Inflammatory macrophage (primary cell): Measurements from ENCODE around the gene SPACA5B.
A peak's percentile ranks its signal among the peaks of the same experiment; 100 is the strongest.
"Not testable (repeated sequence)": the region's sequence is repeated elsewhere in the genome, so short reads cannot be mapped to it uniquely, and the experiment has no call there.

Source experiments
- DNase-seq, 2 donors: peaks; one replicate each; pipeline ENCODE4 v3.0.0-alpha.2; 2020 to 2022
- total RNA-seq, 18 experiments: gene quantifications; one replicate each; lab custom pipeline; 2026; ENCODE audit warnings: mixed read lengths in 6 of 18, inconsistent platforms in 2 of 18; lab: John Stamatoyannopoulos, UW

SPACA5B gene
- total RNA-seq, result 0 reads per million in 18 experiments

DNA sequence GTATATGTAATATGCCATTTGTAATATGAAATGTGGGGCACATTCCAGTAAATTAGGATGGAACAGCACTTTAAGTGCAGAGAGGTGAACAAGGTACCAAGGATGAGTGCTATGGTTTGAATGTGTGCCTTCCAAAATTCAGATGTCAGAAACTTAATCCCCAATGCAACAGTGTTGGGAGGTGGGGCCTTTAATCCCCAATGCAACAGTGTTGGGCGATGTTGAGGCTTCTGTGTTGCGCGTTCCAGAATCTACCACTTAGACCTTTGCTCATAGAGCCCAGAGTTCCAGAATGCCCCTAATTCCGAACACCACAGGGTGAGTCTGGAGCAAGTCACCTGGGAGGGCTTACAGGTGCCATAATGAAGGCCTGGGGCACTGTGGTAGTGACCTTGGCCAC is at the start of gene SPACA5B:
Gene SPACA5B (plus strand): TSS at position 301 of the 400 bp plus-strand sequence. CDS start 62 bp downstream, at position 363.
- DNase-seq, result not testable (repeated sequence)

GRCh38 chrX:48083212-48083611 is 47.2 kb upstream of the SPACA5B start:
- DNase-seq, result peak; percentile 44 to 52

GRCh38 chrX:48083706-48084105 is 46.7 kb upstream of the SPACA5B start:
- no peak for DNase-seq

DNA sequence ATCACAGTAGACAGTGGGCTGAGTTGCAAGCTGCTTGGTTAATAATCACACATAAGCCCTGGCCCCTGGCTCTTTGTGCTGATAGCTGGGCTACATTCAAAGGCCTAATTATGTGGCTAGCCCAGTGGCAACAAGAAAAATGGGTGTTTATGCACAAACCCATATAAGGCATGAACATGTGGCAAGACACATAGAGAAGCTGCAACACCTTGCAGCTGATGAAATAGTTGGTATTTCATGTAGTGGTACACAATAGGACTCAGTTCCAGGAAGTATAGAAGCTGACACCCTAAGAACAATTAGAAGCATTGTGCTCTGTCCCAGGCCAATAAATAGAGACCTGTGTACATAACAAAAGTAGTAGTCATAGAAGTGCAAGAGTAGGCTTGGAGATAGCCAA is 44.3 kb upstream of the SPACA5B start:
- DNase-seq, result peak in 1 of 2 donors; percentile 27

- DNase-seq, result no peak
These were observed 40.3 kb upstream of the SPACA5B start for GRCh38 chrX:48090123-48090522.

- not testable (repeated sequence) for DNase-seq
These were observed 37.9 kb upstream of the SPACA5B start for GRCh38 chrX:48092558-48092957.

DNA sequence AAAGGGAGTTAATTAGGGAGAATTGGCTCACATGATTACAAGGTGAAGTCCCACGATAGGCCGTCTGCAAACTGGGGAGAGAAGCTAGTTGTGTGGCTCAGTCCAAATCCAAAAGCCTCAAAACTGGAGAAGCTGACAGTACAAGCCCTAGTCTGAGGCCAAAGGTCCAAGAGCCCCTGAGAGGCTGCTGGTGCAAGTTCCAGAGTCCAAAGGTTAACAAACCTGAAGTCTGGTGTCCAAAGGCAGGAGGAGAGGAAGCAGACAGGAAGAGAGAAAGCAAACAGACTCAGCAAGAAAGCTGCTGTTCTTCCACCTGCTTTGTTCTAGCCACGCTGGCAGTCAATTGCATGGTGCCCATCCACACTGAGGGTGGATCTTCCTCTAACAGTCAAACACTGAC is 29.0 kb upstream of the SPACA5B start:
- no peak for DNase-seq

DNA sequence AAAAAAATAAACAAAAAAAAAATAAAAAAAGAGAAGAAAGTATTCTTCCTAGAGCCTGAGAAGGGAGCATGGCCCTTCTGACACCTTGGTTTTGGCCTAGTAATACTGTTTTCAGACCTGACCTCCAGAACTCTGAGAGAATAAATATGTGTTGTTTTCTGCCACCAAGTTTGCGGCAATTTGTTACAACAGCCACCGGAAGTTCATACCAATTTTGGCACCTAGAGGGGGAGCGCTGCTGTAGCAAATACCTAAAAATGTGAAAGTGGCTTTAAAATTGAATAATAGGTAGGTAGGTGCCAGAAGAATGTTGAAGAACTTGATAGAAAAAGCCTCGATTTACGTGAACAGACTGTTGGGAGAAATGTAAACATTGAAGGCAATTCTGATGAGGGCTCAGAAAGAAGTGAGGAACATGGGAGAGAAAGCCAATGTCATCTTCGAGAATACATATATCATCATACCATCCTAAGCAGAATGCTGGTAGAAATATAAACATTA is 27.5 kb upstream of the SPACA5B start:
- DNase-seq, result no peak

DNA sequence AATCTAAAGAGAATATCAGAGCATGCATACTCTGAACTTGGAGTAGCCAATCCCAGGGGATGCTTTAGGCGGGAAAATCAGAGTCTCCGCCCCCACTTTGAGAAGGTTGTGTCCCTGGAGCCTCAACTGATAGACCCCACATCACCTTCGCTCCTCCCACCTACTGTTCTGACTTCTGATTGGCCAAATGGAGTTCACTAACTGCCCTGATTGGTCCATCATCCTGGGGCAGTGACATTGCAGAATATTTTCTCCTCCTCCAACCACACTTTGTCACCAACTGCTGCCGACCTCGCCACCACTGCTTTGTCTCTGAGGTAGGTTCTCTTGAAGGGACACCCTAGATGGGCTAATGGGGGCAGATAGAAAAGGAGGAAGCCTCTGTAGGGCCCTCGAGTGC is 22.7 kb upstream of the SPACA5B start:
- DNase-seq, result no peak

- not testable (repeated sequence) for DNase-seq
These were observed 5.1 kb upstream of the SPACA5B start for GRCh38 chrX:48125286-48125685.

DNA sequence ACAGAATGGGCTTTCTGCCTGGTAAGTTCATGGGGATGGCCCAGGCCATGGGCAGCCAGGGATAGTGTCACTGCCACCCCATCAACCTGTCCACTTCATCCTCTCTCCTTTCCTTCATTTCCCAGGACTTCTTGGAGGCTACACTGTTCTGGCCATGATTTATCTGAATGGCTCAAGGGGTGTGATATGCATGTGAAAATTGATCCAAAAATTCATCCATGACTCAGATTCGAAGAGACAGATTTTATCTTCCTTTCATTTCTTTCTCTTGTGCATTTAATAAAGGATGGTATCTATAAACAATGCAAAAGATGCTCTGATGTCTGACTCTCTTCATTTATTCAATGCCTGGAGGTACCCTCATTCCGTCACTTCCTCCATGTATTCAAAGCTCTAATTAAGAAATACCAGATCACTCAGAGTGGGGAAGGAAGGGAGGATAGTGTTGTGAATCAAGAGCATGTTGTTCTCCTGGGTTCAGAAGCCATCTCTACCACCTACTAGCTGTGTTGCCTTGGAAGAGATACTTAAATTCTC is 1.9 kb downstream of the SPACA5B start:
- DNase-seq, result not testable (repeated sequence)

GRCh38 chrX:48139076-48139475 is 8.7 kb downstream of the SPACA5B start:
- not testable (repeated sequence) for DNase-seq

- DNase-seq, result not testable (repeated sequence)
These were observed 11.5 kb downstream of the SPACA5B start for GRCh38 chrX:48141810-48142508.

- not testable (repeated sequence) for DNase-seq
These were observed 12.3 kb downstream of the SPACA5B start for GRCh38 chrX:48142697-48143096.

DNA sequence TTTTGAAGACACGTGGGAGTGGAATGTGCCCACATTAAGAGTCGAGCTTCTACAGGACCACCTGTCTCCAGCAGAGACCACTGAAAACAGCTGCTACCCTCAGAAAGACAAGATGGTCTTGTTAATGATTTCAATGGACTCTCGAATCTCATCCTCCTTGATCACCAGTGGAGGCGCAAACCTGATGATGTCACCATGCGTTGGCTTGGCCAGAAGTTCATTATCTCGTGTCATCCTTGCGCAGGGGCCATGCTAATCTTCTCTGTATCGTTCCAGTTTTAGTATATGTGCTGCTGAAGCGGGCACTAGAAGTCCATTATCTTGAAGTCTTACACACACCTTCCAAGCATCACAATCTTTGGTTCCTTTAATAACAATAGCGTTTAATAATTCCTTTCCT is 23.3 kb downstream of the SPACA5B start:
- no peak for DNase-seq

GRCh38 chrX:48154796-48155195 is 24.4 kb downstream of the SPACA5B start:
- DNase-seq, result no peak

GRCh38 chrX:48156014-48156413 is 25.6 kb downstream of the SPACA5B start:
- DNase-seq, result no peak

GRCh38 chrX:48165241-48165640 is 34.8 kb downstream of the SPACA5B start:
- DNase-seq, result no peak

- not testable (repeated sequence) for DNase-seq
These were observed 35.9 kb downstream of the SPACA5B start for GRCh38 chrX:48166322-48166721.

DNA sequence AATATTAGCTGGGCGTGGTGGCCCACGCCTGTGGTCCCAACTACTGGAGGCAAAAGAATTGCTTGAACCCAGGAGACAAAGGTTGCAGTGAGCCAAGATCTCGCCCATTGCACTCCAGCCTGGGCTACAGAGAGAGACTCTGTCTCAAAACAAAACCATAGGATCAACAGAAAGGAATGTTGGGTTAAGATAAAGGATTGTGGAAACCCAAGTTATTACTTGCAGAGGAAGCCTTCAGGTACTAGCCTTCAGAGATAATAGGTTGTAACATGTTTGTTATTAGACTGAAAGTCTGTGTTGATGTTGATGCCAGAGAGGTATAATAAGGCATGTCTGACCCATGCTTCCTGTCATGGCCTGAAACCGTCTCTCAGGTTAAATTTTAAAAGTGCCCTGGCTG is 49.3 kb downstream of the SPACA5B start:
- no peak for DNase-seq

- DNase-seq, result no peak
These were observed 50.4 kb downstream of the SPACA5B start for GRCh38 chrX:48180811-48181210.

GRCh38 chrX:48181882-48182281 is 51.5 kb downstream of the SPACA5B start:
- DNase-seq, result not testable (repeated sequence)
